Smooth muscle cell (in vitro differentiated cells): Measurements from ENCODE around the gene DCLK2. TPM values are rescaled to one million over a fixed set of nuclear protein-coding genes. Genes with fewer than 3 reads are reported as not detected.
"Not testable (repeated sequence)": the region's sequence is repeated elsewhere in the genome, so short reads cannot be mapped to it uniquely, and the experiment has no call there.

Experiments
- DNase-seq: peaks from one replicate; lab custom pipeline; 2025; ENCODE audit not compliant: unreplicated experiment; lab: John Stamatoyannopoulos, UW
- H2AFZ ChIP-seq: fragments of 200-600 bp; sonication (generic); 2 replicates; pipeline ENCODE4 v1.6.0; 2016; ENCODE audit warnings: antibody characterized with exemption, low read depth, mild to moderate bottlenecking
- H3F3A ChIP-seq: fragments of 200-600 bp; sonication (generic); 2 replicates; pipeline ENCODE4 v1.6.0; 2017; ENCODE audit warnings: antibody characterized with exemption, low read depth
- H3K27ac ChIP-seq: fragments of 200-600 bp; sonication (generic); 2 replicates; pipeline ENCODE4 v1.5.1; 2016; ENCODE audit warnings: low read depth, mild to moderate bottlenecking
- H3K27me3 ChIP-seq: fragments of 200-600 bp; sonication (generic); 2 replicates; pipeline ENCODE4 v1.6.1; 2016; ENCODE audit warnings: low read depth, mild to moderate bottlenecking
- H3K36me3 ChIP-seq: fragments of 200-600 bp; sonication (generic); 2 replicates; pipeline ENCODE4 v1.5.1; 2016; ENCODE audit warnings: low read depth
- H3K4me1 ChIP-seq: fragments of 200-600 bp; sonication (generic); 2 replicates; pipeline ENCODE4 v1.5.1; 2016; ENCODE audit warnings: low read depth
- H3K4me2 ChIP-seq: fragments of 200-600 bp; sonication (generic); 2 replicates; pipeline ENCODE4 v1.6.0; 2016; ENCODE audit warnings: mild to moderate bottlenecking
- H3K4me3 ChIP-seq: fragments of 200-600 bp; sonication (generic); 2 replicates; pipeline ENCODE4 v1.5.1; 2016; ENCODE audit warnings: mild to moderate bottlenecking
- H3K79me2 ChIP-seq: fragments of 200-600 bp; sonication (generic); 2 replicates; pipeline ENCODE4 v1.6.0; 2016; ENCODE audit warnings: low read depth, mild to moderate bottlenecking
- H3K9ac ChIP-seq: fragments of 200-600 bp; sonication (generic); 2 replicates; pipeline ENCODE4 v1.6.0; 2016; ENCODE audit warnings: low read depth
- H3K9me3 ChIP-seq: fragments of 200-600 bp; sonication (generic); replicated peaks from 2 replicates; pipeline ENCODE4 v1.5.1; 2016; ENCODE audit warnings: low read depth
- H4K20me1 ChIP-seq: fragments of 200-600 bp; sonication (generic); 2 replicates; pipeline ENCODE4 v1.6.0; 2016; ENCODE audit warnings: low read depth
- CTCF ChIP-seq: fragments of 200-600 bp; sonication (generic); IDR thresholded peaks from 2 replicates; pipeline ENCODE4 v1.5.1; 2017; ENCODE audit warnings: borderline replicate concordance, mild to moderate bottlenecking, antibody characterized with exemption; ENCODE audit not compliant: insufficient read depth, poor library complexity, severe bottlenecking
- WGBS: methylation state at CpG from one replicate; pipeline ENCODE4 v1.1.7; 2016; ENCODE audit warnings: low lambda C conversion rate; 5-methylcytosine and 5-hydroxymethylcytosine counted together
- polyA plus RNA-seq: library from polyadenylated mRNA; unstranded; fragments of >200 nt; fragmentation: Nextera tagmentation; extraction: Ambion mirVana; gene quantifications from 2 replicates; pipeline ENCODE4 v1.2.1, GENCODE V29; 2016
- total RNA-seq: library from RNA; depleted of rRNA; stranded (reverse); fragments of >200 nt; gene quantifications from 2 replicates; pipeline ENCODE4 v1.2.3, GENCODE V29; 2014

Gene DCLK2
- total and polyA plus RNA-seq, 2 experiments from 2014 or later = 1.3 to 4.8 TPM

- no peak overlapping the region for H3K4me2 ChIP-seq
- no peak overlapping the region for H3K4me3 ChIP-seq
- no peaks in the 10 kb centered on the region for H3K9me3 ChIP-seq
- H3K36me3 ChIP-seq = no peaks in the 10 kb centered on the region
- no peaks in the 10 kb centered on the region for H4K20me1 ChIP-seq
- no peak for DNase-seq
- 87% methylated on average over 2 of the region's 2 CpGs for WGBS
- no peak for TF ChIP-seq CTCF
- H3K79me2 ChIP-seq = no peaks in the 10 kb centered on the region
- no peak overlapping the region for H3K27ac ChIP-seq
- H3K27me3 ChIP-seq = no peaks in the 10 kb centered on the region
- H3K4me1 ChIP-seq = no peaks in the 10 kb centered on the region
- H3K9ac ChIP-seq = no peak overlapping the region
- no peaks in the 10 kb centered on the region for H3F3A ChIP-seq
- H2AFZ ChIP-seq = no peak overlapping the region
Measured at GRCh38 chr4:150182794-150183193, 104.5 kb downstream of the DCLK2 start.

GRCh38 chr4:150185033-150185432 lies 106.8 kb downstream of the DCLK2 start:
- not testable (repeated sequence) for H3K4me3 ChIP-seq, H3K79me2 ChIP-seq, H3K9me3 ChIP-seq, H3K4me1 ChIP-seq, H3K4me2 ChIP-seq, H4K20me1 ChIP-seq, DNase-seq, H3K27ac ChIP-seq, H3F3A ChIP-seq, H3K27me3 ChIP-seq, H3K9ac ChIP-seq, H3K36me3 ChIP-seq, H2AFZ ChIP-seq
- WGBS = 91% methylated on average over 4 of the region's 4 CpGs

- 85% methylated on average over 3 of the region's 3 CpGs for WGBS
- H3K27me3 ChIP-seq = no peaks in the 10 kb centered on the region
- H3K27ac ChIP-seq = no peak overlapping the region
- no peaks in the 10 kb centered on the region for H4K20me1 ChIP-seq
- no peak overlapping the region for H2AFZ ChIP-seq
- TF ChIP-seq CTCF = no peak
- H3K36me3 ChIP-seq = no peaks in the 10 kb centered on the region
- H3K9me3 ChIP-seq = no peaks in the 10 kb centered on the region
- H3K4me1 ChIP-seq = no peaks in the 10 kb centered on the region
- no peak overlapping the region for H3K4me2 ChIP-seq
- H3K9ac ChIP-seq = no peak overlapping the region
- H3K79me2 ChIP-seq = no peaks in the 10 kb centered on the region
- no peak overlapping the region for H3K4me3 ChIP-seq
- no peaks in the 10 kb centered on the region for H3F3A ChIP-seq
- DNase-seq = no peak
Measured at GRCh38 chr4:150192986-150193385, 114.7 kb downstream of the DCLK2 start.

GRCh38 chr4:150197256-150197655 lies 119.0 kb downstream of the DCLK2 start:
- H3K9ac ChIP-seq, H3K9me3 ChIP-seq, H3F3A ChIP-seq, H4K20me1 ChIP-seq, H3K79me2 ChIP-seq, H3K4me3 ChIP-seq, H3K4me1 ChIP-seq, H3K27me3 ChIP-seq, H3K27ac ChIP-seq, H2AFZ ChIP-seq, H3K36me3 ChIP-seq, H3K4me2 ChIP-seq, DNase-seq: not testable (repeated sequence)
- 97% methylated on average over 4 of the region's 4 CpGs for WGBS

- Histone ChIP-seq H3F3A (no peaks in the 10 kb centered on the region), H3K9ac (no peak overlapping the region), H3K36me3 (no peaks in the 10 kb centered on the region), H2AFZ (no peak overlapping the region), H3K9me3 (no peaks in the 10 kb centered on the region), H3K27ac (no peak overlapping the region), H3K4me3 (no peak overlapping the region), H3K27me3 (no peaks in the 10 kb centered on the region), H3K79me2 (no peaks in the 10 kb centered on the region), H4K20me1 (no peaks in the 10 kb centered on the region), H3K4me1 (peaks cover 7% of the 10 kb centered on the region), H3K4me2 (no peak overlapping the region)
- 39% methylated on average over 2 of the region's 2 CpGs for WGBS
- no peak for TF ChIP-seq CTCF
- DNase-seq = no peak
Measured at GRCh38 chr4:150199056-150199455, 120.8 kb downstream of the DCLK2 start.
